SH-SY5Y (cell line): ENCODE data around the gene SMAD3.

Experiments
- GATA2 ChIP-seq: IDR thresholded peaks from 2 replicates; pipeline ENCODE4 v1.6.1; 2011; ENCODE audit warnings: mild to moderate bottlenecking, low read depth, low read length
- GATA3 ChIP-seq: IDR thresholded peaks from 2 replicates; pipeline ENCODE4 v1.6.1; 2011; ENCODE audit warnings: low read depth, mild to moderate bottlenecking, low read length, moderate library complexity

- no peak for TF ChIP-seq GATA2
- TF ChIP-seq GATA3, result no peak
These were observed 120.3 kb downstream of the SMAD3 start for GRCh38 chr15:67185621-67186225.
